CD4-positive, CD25-positive, alpha-beta regulatory T cell (primary cell): ENCODE results near the gene BIVM. TPM values are rescaled to one million over a fixed set of nuclear protein-coding genes. Genes with fewer than 3 reads are reported as not detected.

Experiments used
- ATAC-seq, 2 donors: fragments of 150-1000 bp; cut with Tn5 transposase; one replicate each; pipeline ENCODE4 v1.10.0; 2021; ENCODE audit warnings: low read depth in 2 of 2, moderate number of reproducible peaks in 2 of 2, moderate library complexity in 1 of 2
- DNase-seq, 3 donors: peaks; one replicate each; pipeline versions ENCODE4 v3.0.0 to v3.0.0-alpha.2; 2012 to 2022; ENCODE audit warnings: mixed read lengths in 1 of 3
- H3K27ac ChIP-seq: one replicate; pipeline ENCODE4 v1.7.0; 2013; ENCODE audit warnings: mild to moderate bottlenecking, low read length; ENCODE audit not compliant: insufficient read depth, poor library complexity, severe bottlenecking
- H3K27me3 ChIP-seq: one replicate; pipeline ENCODE4 v1.7.0; 2013; ENCODE audit warnings: low read length; ENCODE audit not compliant: control insufficient read depth, insufficient read depth
- H3K36me3 ChIP-seq: one replicate; pipeline ENCODE4 v1.7.0; 2013; ENCODE audit warnings: mild to moderate bottlenecking, low read length, moderate library complexity; ENCODE audit not compliant: control insufficient read depth, insufficient read depth
- H3K4me1 ChIP-seq: 2 replicates; pipeline ENCODE4 v1.7.0; 2013; ENCODE audit warnings: mild to moderate bottlenecking, low read length; ENCODE audit not compliant: insufficient read depth, control insufficient read depth, poor library complexity, severe bottlenecking
- H3K4me3 ChIP-seq: one replicate; pipeline ENCODE4 v1.7.0; 2013; ENCODE audit warnings: low read depth, mild to moderate bottlenecking, low read length, moderate library complexity
- H3K9me3 ChIP-seq, 2 experiments: 1 replicate in 1 of 2; 2 replicates in 1 of 2; pipeline ENCODE4 v1.7.0; 2013; ENCODE audit warnings: low read length in 2 of 2, mild to moderate bottlenecking in 1 of 2, moderate library complexity in 1 of 2; ENCODE audit not compliant: control insufficient read depth in 2 of 2
- H3K27ac Mint-ChIP-seq, 3 donors: one replicate each; pipeline ENCODE4 v1.8.0; 2020 to 2022; ENCODE audit warnings: mild to moderate bottlenecking in 3 of 3, mixed read lengths in 3 of 3, moderate library complexity in 2 of 3
- H3K27me3 Mint-ChIP-seq: one replicate; pipeline ENCODE4 v1.8.0; 2022; ENCODE audit warnings: mild to moderate bottlenecking, mixed read lengths
- H3K36me3 Mint-ChIP-seq: one replicate; pipeline ENCODE4 v1.8.0; 2020; ENCODE audit warnings: mixed read lengths
- H3K4me1 Mint-ChIP-seq, 4 donors: one replicate each; pipeline ENCODE4 v1.8.0; 2020 to 2022; ENCODE audit warnings: mixed read lengths in 4 of 4, mild to moderate bottlenecking in 1 of 4
- H3K4me3 Mint-ChIP-seq, 4 donors: one replicate each; pipeline ENCODE4 v1.8.0; 2020 to 2022; ENCODE audit warnings: mild to moderate bottlenecking in 4 of 4, mixed read lengths in 4 of 4, moderate library complexity in 3 of 4
- H3K9me3 Mint-ChIP-seq, 7 donors: one replicate each; pipeline ENCODE4 v1.8.0; 2020 to 2022; ENCODE audit warnings: mixed read lengths in 7 of 7, mild to moderate bottlenecking in 3 of 7, moderate library complexity in 2 of 7
- polyA plus RNA-seq, 4 donors: library from polyadenylated mRNA; unstranded; fragments of 300-500 nt; fragmentation: Illumina TruSeq; gene quantifications; one replicate each; pipeline ENCODE4 v1.2.3, GENCODE V29; 2021
- total RNA-seq: library from RNA; stranded (reverse); gene quantifications from one replicate; pipeline ENCODE4 v1.2.3, GENCODE V29; 2022

BIVM gene
- total RNA-seq (8.4 TPM), polyA plus RNA-seq (1 to 10 TPM; 6.1 to 8.1 (median 7.6) TPM)

GRCh38 chr13:102798581-102799425, at the start of gene BIVM, which contains the start of gene POGLUT2:
Gene BIVM, plus strand, starts transcription at chr13:102799119. Its CDS starts 8,149 bp downstream, at chr13:102807268.
Gene POGLUT2, minus strand, starts transcription at chr13:102798976. Its CDS starts 306 bp downstream, at chr13:102798670.
- Histone ChIP-seq H3K9me3 (no peaks in the 10 kb centered on the region), H3K27ac (no peak within 1 kb of the TSS), H3K4me3 (peak within 1 kb of the TSS; percentile 67), H3K4me1 (peaks cover 29% of the 10 kb centered on the region), H3K36me3 (no peaks in the 10 kb centered on the region), H3K27me3 (peaks cover 6% of the 10 kb centered on the region)
- no peaks in the 10 kb centered on the region for H3K36me3 Mint-ChIP-seq
- peak within 1 kb of the TSS; percentile 90 to 97 (median 92) for H3K4me3 Mint-ChIP-seq
- peaks cover 0 to 1% (median 0%) of the 10 kb centered on the region in 7 donors for H3K9me3 Mint-ChIP-seq
- peaks cover 4 to 40% (median 20%) of the 10 kb centered on the region in 4 donors for H3K4me1 Mint-ChIP-seq
- H3K27me3 Mint-ChIP-seq: peaks cover 17% of the 10 kb centered on the region
- H3K27ac Mint-ChIP-seq: peak within 1 kb of the TSS; percentile 42 to 92 (median 60)
- peak; percentile 70 to 75 for ATAC-seq
- DNase-seq: peak; percentile 58 to 89 (median 64)

GRCh38 chr13:102751886-102752285, 47.0 kb upstream of the BIVM start:
- no peaks in the 10 kb centered on the region for H3K36me3 Mint-ChIP-seq
- H3K36me3 ChIP-seq: no peaks in the 10 kb centered on the region
- peaks cover 0 to 14% (median 2%) of the 10 kb centered on the region in 7 donors for H3K9me3 Mint-ChIP-seq
- H3K4me3 Mint-ChIP-seq: peak overlapping the region in 1 of 4 donors; percentile 34
- H3K27me3 Mint-ChIP-seq: peaks cover 9% of the 10 kb centered on the region
- no peaks in the 10 kb centered on the region for H3K4me1 Mint-ChIP-seq
- peaks cover 6% of the 10 kb centered on the region for H3K27me3 ChIP-seq
- no peak overlapping the region for H3K4me3 ChIP-seq
- H3K9me3 ChIP-seq: no peaks in the 10 kb centered on the region
- ATAC-seq (no peak), DNase-seq (no peak)
- no peak overlapping the region for H3K27ac Mint-ChIP-seq
- no peak overlapping the region for H3K27ac ChIP-seq
- H3K4me1 ChIP-seq: no peaks in the 10 kb centered on the region

- DNase-seq: no peak
- Histone ChIP-seq H3K4me1 (no peaks in the 10 kb centered on the region), H3K36me3 (no peaks in the 10 kb centered on the region), H3K4me3 (no peak overlapping the region), H3K27me3 (peaks cover 2% of the 10 kb centered on the region), H3K27ac (no peak overlapping the region), H3K9me3 (no peaks in the 10 kb centered on the region)
- Mint-ChIP-seq H3K9me3 (peaks cover 0 to 5% (median 0%) of the 10 kb centered on the region in 7 donors), H3K4me1 (no peaks in the 10 kb centered on the region), H3K27me3 (peaks cover 4% of the 10 kb centered on the region), H3K4me3 (no peak overlapping the region), H3K27ac (no peak overlapping the region), H3K36me3 (no peaks in the 10 kb centered on the region)
- no peak for ATAC-seq
These were observed 41.9 kb upstream of the BIVM start for GRCh38 chr13:102757006-102757405.

- no peaks in the 10 kb centered on the region for H3K27me3 ChIP-seq
- DNase-seq (no peak), ATAC-seq (no peak)
- Mint-ChIP-seq H3K27ac (no peak overlapping the region), H3K4me3 (no peak overlapping the region), H3K36me3 (no peaks in the 10 kb centered on the region), H3K27me3 (peaks cover 4% of the 10 kb centered on the region), H3K9me3 (peaks cover 0 to 2% (median 0%) of the 10 kb centered on the region in 7 donors), H3K4me1 (no peaks in the 10 kb centered on the region)
- no peaks in the 10 kb centered on the region for H3K4me1 ChIP-seq
- H3K4me3 ChIP-seq: no peak overlapping the region
- H3K36me3 ChIP-seq: no peaks in the 10 kb centered on the region
- H3K27ac ChIP-seq: no peak overlapping the region
- H3K9me3 ChIP-seq: no peaks in the 10 kb centered on the region
These were observed 40.1 kb upstream of the BIVM start for GRCh38 chr13:102758842-102759241.

- Histone ChIP-seq H3K9me3 (no peaks in the 10 kb centered on the region), H3K4me3 (no peak overlapping the region), H3K4me1 (no peaks in the 10 kb centered on the region), H3K36me3 (no peaks in the 10 kb centered on the region), H3K27ac (no peak overlapping the region), H3K27me3 (no peaks in the 10 kb centered on the region)
- DNase-seq (no peak), ATAC-seq (no peak)
- H3K4me1 Mint-ChIP-seq: no peaks in the 10 kb centered on the region
- peaks cover 0 to 2% (median 0%) of the 10 kb centered on the region in 7 donors for H3K9me3 Mint-ChIP-seq
- peaks cover 7% of the 10 kb centered on the region for H3K36me3 Mint-ChIP-seq
- H3K27me3 Mint-ChIP-seq: no peaks in the 10 kb centered on the region
- no peak overlapping the region for H3K4me3 Mint-ChIP-seq
- H3K27ac Mint-ChIP-seq: no peak overlapping the region
These were observed 37.8 kb upstream of the BIVM start for GRCh38 chr13:102761071-102761470.

GRCh38 chr13:102763741-102764140, 35.2 kb upstream of the BIVM start:
- Histone ChIP-seq H3K27ac (no peak overlapping the region), H3K9me3 (no peaks in the 10 kb centered on the region), H3K4me1 (no peaks in the 10 kb centered on the region), H3K4me3 (no peak overlapping the region), H3K27me3 (no peaks in the 10 kb centered on the region), H3K36me3 (no peaks in the 10 kb centered on the region)
- H3K27me3 Mint-ChIP-seq: no peaks in the 10 kb centered on the region
- no peaks in the 10 kb centered on the region for H3K9me3 Mint-ChIP-seq
- peaks cover 14% of the 10 kb centered on the region for H3K36me3 Mint-ChIP-seq
- no peak overlapping the region for H3K27ac Mint-ChIP-seq
- DNase-seq: no peak
- H3K4me3 Mint-ChIP-seq: no peak overlapping the region
- no peak for ATAC-seq
- H3K4me1 Mint-ChIP-seq: no peaks in the 10 kb centered on the region

- H3K4me1 ChIP-seq: peaks cover 11% of the 10 kb centered on the region
- H3K36me3 ChIP-seq: no peaks in the 10 kb centered on the region
- H3K27ac ChIP-seq: no peak overlapping the region
- Mint-ChIP-seq H3K27ac (no peak overlapping the region), H3K4me1 (peaks cover 10 to 31% (median 20%) of the 10 kb centered on the region in 4 donors), H3K9me3 (no peaks in the 10 kb centered on the region), H3K4me3 (no peak overlapping the region), H3K36me3 (peaks cover 14% of the 10 kb centered on the region), H3K27me3 (no peaks in the 10 kb centered on the region)
- DNase-seq: no peak
- ATAC-seq: no peak
- no peaks in the 10 kb centered on the region for H3K27me3 ChIP-seq
- H3K4me3 ChIP-seq: no peak overlapping the region
- no peaks in the 10 kb centered on the region for H3K9me3 ChIP-seq
These were observed 30.0 kb upstream of the BIVM start for GRCh38 chr13:102768909-102769308.
